Fibroblast of villous mesenchyme (primary cell): Measurements from ENCODE around the gene PNLIP. TPM values are rescaled to one million over a fixed set of nuclear protein-coding genes. Genes with fewer than 3 reads are reported as not detected.

Experiments used
- DNase-seq: peaks from one replicate; pipeline ENCODE4 v3.0.0-alpha.2; 2010; ENCODE audit warnings: low read depth
- H3K4me3 ChIP-seq: 2 replicates; pipeline ENCODE4 v1.5.1; 2011; ENCODE audit warnings: low read depth, mild to moderate bottlenecking, low read length
- CTCF ChIP-seq: IDR thresholded peaks from 2 replicates; pipeline ENCODE4 v1.5.1; 2012; ENCODE audit warnings: low read depth, mild to moderate bottlenecking, low read length; ENCODE audit not compliant: insufficient read depth
- small RNA-seq: library from RNA; depleted of rRNA; stranded (forward); fragments of <200 nt; gene quantifications from one replicate; pipeline ENCODE3, GENCODE V24; 2012
- total RNA-seq: library from RNA; depleted of rRNA; stranded (reverse); fragments of >200 nt; gene quantifications from 2 replicates; pipeline ENCODE4 v1.2.3, GENCODE V29; 2012

Gene PNLIP
- total RNA-seq, 1 donor: not detected

DNA sequence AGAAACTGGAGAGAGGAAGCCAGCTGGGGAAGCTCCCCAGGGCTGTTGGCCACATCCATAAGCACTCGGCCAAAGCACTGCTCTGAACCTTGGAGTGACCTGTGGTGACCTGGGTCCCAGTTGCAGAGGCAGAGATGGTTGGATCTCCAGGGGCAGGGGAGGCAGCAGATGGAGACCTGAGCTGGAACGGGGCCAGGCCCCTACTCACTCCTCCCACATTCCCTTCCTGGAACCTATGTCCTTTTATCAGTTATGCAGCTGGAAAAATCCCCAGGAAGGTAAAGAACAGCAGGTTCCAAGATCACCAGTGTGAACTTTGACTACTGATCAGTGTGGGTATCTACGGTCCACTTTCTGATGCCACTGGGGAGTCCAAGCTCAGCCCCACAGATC lies 65.4 kb downstream of the PNLIP start:
- no peak overlapping the region for H3K4me3 ChIP-seq
- no peak for TF ChIP-seq CTCF
- no peak for DNase-seq

DNA sequence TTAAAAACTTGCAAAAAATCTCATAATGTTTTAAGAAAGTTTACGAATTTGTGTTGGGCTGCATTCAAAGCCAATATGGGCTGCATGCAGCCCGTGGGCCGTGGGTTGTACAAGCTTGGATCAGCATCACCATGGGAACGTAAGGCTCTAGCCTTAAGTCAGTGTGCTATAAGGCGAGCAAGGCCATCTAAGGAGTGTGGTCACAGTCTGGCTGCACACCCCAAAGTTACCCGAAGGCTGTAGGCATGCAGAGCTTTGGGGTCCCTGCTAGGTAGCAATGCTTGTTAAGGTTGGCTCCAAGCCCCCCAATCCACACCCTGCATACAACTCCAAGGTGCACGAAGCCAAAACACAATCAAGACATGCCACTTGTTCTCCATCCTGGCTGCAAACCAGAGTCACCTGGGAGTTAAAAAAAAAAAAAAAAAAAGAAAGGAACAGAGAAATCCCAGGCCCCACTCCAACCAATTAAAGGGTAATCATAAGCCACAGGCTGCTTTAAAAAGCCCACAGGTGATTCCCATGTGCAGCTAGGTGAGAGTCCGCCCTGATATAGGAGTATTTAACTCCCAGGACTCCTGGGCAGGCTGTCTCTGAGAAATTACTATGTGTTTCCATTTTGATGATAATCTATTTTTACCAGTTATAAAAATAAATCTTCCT lies 66.5 kb downstream of the PNLIP start:
- no peak for DNase-seq
- H3K4me3 ChIP-seq: no peak overlapping the region
- no peak for TF ChIP-seq CTCF

DNA sequence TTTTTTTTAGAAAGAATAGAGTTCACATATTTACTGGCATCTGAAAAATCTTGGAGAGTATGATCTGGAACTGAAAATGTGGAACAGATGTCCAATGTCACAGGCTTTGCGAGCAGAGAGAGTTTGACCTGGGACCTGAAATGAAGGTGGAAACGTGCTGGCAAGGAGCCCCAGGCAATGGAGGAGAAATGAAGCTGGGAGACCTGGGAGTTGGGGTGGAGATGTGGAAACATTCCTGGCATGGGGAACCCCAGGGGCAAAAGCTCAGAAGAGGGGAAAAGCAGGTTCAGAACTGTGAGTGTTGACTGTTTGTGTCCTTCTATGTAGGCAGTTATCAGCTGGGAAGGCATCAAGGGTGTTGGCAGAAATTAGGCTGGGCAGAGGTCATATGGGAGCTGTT lies 67.7 kb downstream of the PNLIP start:
- TF ChIP-seq CTCF: no peak
- no peak for DNase-seq
- no peak overlapping the region for H3K4me3 ChIP-seq

DNA sequence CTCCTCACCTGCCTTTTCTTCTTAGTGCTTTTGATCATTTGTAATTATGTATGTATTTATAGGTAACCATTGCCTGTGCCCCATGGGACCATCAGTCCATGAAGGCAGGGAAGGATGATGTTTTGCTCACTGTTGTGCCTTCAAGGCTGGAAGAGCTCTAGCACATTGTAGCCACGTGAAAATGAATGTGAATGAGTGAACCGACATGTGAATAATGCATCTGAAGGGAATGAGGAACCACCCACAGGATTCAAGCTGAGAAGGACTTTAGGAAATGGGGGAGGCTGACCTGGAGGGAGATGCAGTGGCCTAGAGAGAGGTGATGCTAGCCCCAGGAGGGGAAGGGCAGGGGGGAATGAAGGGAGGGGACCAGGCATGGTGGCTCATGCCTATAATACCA lies 69.1 kb downstream of the PNLIP start:
- no peak for DNase-seq
- H3K4me3 ChIP-seq: no peak overlapping the region
- no peak for TF ChIP-seq CTCF

DNA sequence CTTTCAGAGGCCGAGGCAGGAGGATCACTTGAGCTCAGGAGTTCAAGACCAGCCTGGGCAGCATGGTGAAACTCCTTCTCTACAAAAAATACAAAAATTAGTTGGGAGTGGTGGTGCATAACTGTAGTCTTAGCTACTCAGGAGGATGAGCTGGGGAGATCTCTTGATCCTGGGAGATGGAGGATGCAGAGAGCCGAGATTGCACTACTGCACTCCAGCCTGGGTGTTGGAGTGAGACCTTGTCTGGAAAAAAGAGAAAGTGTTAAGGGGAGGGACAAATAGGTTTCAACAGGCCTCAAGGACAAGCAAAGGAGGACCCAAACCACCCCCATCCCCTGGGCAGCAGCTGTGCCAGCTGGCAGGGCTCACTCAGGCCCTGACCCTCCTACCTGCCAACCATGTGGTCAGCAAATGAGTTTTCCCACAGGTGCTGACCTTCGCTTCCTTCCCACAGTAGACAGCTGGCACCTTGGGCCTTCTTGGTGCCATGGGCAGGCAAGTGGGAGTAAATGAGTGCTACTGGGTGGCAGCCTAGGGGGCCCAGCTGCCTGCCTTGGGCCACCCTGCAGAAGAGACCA lies 69.6 kb downstream of the PNLIP start:
- H3K4me3 ChIP-seq: no peak overlapping the region
- DNase-seq: no peak
- TF ChIP-seq CTCF: no peak

Small RNA genes within 50 kb of the gene (small RNA-seq; reads per million reads assigned to genes)
- gene RNU6-1090P: not detected

Other genes with a start within 250 kb of the PNLIP start
- gene CCDC172, start 221.5 kb upstream of the PNLIP start, total RNA-seq: not detected in 2 replicates
- gene PNLIPRP3, start 118.1 kb upstream of the PNLIP start, total RNA-seq: not detected in 2 replicates
- not detected in 2 replicates for gene PNLIPRP1, start 45.0 kb downstream of the PNLIP start, total RNA-seq
- not detected in 2 replicates for gene PNLIPRP2, start 75.0 kb downstream of the PNLIP start, total RNA-seq
- 22.9 and 35.4 TPM in 2 replicates for gene HSPA12A, start 196.6 kb downstream of the PNLIP start, total RNA-seq